Subcutaneous adipose tissue (tissue), 4 donors: ENCODE results near the gene MTHFD2. TPM values are rescaled to one million over a fixed set of nuclear protein-coding genes. Genes with fewer than 3 reads are reported as not detected.

Experiments
- CTCF ChIP-seq: fragments of 450-650 bp; IDR thresholded peaks from one replicate; pipeline ENCODE4 v1.5.1; 2016; ENCODE audit warnings: low read depth, mild to moderate bottlenecking, control low read depth, antibody characterized with exemption, moderate library complexity
- total RNA-seq, 4 donors: library from RNA; depleted of rRNA; stranded (reverse); fragments of >200 nt; gene quantifications; one replicate each; pipeline ENCODE4 v1.1.0, GENCODE V29; 2016

Gene MTHFD2
- 10 to 100 TPM; 40.7 to 96.4 (median 70.0) TPM for total RNA-seq

DNA sequence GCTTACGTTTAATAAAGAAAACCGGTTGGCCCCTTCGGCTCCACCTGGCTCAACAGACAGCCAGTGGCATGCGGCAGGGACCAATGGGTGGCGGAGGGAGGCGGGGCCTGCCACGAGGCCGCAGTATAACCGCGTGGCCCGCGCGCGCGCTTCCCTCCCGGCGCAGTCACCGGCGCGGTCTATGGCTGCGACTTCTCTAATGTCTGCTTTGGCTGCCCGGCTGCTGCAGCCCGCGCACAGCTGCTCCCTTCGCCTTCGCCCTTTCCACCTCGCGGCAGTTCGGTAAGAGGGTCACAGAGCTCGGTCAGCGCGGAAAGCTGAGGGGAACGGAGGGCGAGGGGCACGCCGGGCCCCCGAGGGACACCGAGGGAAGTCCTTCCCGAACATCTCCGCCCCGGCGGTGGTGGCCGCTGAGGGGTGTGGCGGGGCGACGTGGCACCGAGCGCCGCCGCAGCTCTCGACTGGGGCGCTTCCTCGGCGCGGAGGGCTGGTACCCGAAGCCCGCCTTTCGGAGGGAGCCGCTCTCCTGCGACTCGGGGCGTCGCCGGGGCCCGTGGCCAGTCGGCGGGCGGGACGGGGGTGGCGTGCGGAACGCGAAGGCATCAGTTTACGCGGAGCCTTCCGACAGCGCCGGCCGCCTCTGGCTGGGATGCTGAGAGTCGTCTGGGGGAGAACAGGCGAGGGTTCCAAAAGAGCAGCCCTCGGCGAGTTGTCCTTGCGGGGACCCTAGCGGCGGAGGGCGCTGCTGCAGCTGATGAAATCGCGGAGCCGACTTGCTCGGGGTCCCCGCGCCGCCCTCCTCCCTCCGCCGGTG is at the start of gene MTHFD2:
MTHFD2 (plus strand) TSS at position 155 of the 814 bp plus-strand sequence; CDS start at position 182, 27 bp downstream.
- no peak for TF ChIP-seq CTCF

- TF ChIP-seq CTCF, result no peak
Measured at GRCh38 chr2:74149247-74149525, 49.2 kb upstream of the MTHFD2 start.

DNA sequence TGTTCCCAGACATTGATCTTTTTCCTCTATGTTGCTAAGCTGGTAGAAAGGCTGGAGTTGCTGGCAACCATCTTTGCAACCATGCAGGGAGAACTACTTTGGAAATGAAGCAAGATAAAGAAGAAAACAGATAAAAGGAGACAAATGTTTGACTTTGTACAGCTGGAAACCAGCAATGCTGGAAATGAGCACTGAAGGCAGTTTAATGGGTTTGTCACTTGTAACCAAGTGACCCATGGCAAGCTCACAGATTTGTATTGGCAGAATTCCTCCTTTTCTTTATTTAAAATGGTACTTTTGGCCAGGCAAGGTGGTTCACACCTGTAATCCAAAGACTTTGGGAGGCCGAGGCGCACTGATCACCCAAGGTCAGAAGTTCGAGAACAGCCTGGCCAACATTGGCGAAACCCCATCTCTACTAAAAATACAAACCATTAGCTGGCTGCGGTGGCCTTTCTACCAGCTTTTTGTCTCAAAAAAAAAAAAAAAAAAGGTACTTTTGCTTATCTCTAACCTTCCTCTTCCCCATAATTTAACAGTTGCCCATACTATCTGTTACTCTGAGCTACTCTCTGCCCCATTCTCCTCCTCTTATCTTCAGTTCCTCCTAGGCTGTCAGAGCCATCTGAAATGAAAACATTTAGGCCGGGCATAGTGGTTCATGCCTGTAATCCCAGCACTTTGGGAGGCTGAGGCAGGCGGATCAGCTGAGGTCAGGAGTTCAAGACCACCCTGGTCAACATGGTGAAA is 48.7 kb upstream of the MTHFD2 start:
- TF ChIP-seq CTCF, result no peak

DNA sequence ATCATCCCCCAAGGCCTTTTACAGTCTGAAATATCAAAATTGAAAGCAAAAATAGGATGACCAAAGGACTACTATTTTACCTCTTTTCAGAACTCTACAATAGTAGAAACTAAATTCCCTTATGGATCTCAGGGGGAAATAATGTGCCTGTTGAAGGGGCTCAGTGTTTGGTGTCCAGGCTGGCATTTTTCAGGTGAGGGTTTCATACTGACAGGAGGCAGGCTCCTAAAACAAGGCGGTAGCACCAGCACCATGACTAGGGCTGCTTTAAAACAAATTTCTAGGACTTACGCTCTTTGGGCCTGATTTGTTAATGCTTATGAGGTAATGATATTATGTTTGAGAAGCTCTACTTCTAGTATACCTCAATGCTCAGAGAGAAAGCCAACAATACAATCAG is 45.5 kb upstream of the MTHFD2 start:
- TF ChIP-seq CTCF, result no peak

DNA sequence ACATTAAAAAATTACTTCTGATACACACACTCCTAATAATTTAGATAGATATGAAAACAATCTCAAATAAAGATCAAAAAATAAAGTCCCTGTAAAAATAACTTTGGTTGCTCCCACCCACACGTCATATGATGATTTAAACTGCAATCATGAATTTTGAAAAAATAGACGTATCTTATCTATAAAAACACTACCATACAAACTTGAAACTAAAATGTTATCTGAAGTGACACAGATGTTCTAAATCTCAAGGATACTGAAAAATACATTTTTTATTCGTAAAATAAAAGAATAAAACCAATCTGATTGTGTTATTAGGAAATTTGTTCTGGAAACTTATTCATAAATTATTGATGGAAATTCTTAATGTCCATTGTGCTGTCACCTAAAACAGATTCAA is 42.6 kb upstream of the MTHFD2 start:
- no peak for TF ChIP-seq CTCF

DNA sequence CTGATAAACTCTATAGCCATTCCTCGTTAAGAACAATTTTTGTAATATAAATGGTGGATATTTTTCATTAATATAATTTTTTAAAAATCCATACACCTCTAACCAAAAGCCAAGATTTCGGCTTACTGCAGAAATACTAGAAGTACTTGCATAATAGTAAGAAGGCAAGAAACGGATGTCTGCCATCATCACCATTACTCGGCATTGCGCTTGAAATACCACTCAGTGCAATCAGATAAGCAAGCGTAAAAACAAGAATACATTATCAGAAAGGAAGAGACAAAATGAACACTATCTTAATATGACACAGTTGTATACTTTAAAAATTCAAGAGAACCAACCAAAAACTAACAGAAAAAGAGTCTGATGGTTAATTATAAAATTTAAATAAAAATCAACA is 35.5 kb upstream of the MTHFD2 start:
- no peak for TF ChIP-seq CTCF

- no peak for TF ChIP-seq CTCF
Measured at GRCh38 chr2:74164761-74165160, 33.7 kb upstream of the MTHFD2 start.
